ENCODE data around the gene LGALS3BP. TPM values are rescaled to one million over a fixed set of nuclear protein-coding genes. Genes with fewer than 3 reads are reported as not detected.

The LGALS3BP gene
- polyA plus RNA-seq, 1 donor (not counting 4 experiments of a cell fraction or from before 2014, with no cell fraction given): 53.0 TPM

- Histone ChIP-seq H3K9ac (ENCODE audit: control insufficient read depth, extremely low read depth, insufficient read depth, low read length) (peak overlapping the region; percentile 65), H3K27me3 (ENCODE audit: control insufficient read depth, extremely low read depth, insufficient read depth, low read length) (peaks cover 3% of the 10 kb centered on the region), H2AFZ (ENCODE audit: control insufficient read depth, low read length) (peak overlapping the region; percentile 61), H3K4me2 (ENCODE audit: control insufficient read depth, extremely low read depth, insufficient read depth, low read depth, low read length) (peak overlapping the region; percentile 83), H3K9me3 (ENCODE audit: control insufficient read depth, low read depth, low read length) (no peaks in the 10 kb centered on the region), H3K79me2 (ENCODE audit: control insufficient read depth, insufficient read depth, low read length) (no peaks in the 10 kb centered on the region), H3K27ac (ENCODE audit: control insufficient read depth, insufficient read depth, low read length) (peak overlapping the region; percentile 87), H3K9me1 (ENCODE audit: control insufficient read depth, extremely low read depth, insufficient read depth, low read length) (no peaks in the 10 kb centered on the region), H4K20me1 (ENCODE audit: control insufficient read depth, extremely low read depth, insufficient read depth, low read length) (no peaks in the 10 kb centered on the region), H3K4me3 (ENCODE audit: control insufficient read depth in 2 of 3, extremely low read depth in 1 of 3, insufficient read depth in 2 of 3, low read depth in 1 of 3, low read length in 3 of 3) (peak overlapping the region; percentile 9 to 44 (median 36)), H3K4me1 (ENCODE audit: control insufficient read depth, extremely low read depth, insufficient read depth, low read length) (peaks cover 43% of the 10 kb centered on the region), H3K36me3 (ENCODE audit: control insufficient read depth in 2 of 2, extremely low read depth in 1 of 2, insufficient read depth in 2 of 2, low read length in 2 of 2) (no peaks in the 10 kb centered on the region)
- dilution Hi-C loops (cut with MboI; ENCODE audit: extremely low pct_ligation_motif_present, low sequenced_read_pairs): loop anchor here (25.0 kb wide), 1 partner anchor 361 kb away; no protein-coding TSS in a partner anchor
- no peak for TF ChIP-seq EZH2 (IDR thresholded peaks at IDR 0.05; ENCODE audit: low read length)
- TF ChIP-seq, protein P1, sequence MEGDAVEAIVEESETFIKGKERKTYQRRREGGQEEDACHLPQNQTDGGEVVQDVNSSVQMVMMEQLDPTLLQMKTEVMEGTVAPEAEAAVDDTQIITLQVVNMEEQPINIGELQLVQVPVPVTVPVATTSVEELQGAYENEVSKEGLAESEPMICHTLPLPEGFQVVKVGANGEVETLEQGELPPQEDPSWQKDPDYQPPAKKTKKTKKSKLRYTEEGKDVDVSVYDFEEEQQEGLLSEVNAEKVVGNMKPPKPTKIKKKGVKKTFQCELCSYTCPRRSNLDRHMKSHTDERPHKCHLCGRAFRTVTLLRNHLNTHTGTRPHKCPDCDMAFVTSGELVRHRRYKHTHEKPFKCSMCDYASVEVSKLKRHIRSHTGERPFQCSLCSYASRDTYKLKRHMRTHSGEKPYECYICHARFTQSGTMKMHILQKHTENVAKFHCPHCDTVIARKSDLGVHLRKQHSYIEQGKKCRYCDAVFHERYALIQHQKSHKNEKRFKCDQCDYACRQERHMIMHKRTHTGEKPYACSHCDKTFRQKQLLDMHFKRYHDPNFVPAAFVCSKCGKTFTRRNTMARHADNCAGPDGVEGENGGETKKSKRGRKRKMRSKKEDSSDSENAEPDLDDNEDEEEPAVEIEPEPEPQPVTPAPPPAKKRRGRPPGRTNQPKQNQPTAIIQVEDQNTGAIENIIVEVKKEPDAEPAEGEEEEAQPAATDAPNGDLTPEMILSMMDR (optimal IDR thresholded peaks at IDR 0.05 in 1 of 3, IDR thresholded peaks at IDR 0.05 in 1 of 3, conservative IDR thresholded peaks at IDR 0.05 in 1 of 3; ENCODE audit: extremely low read depth in 1 of 3, insufficient read depth in 2 of 3, low read length in 3 of 3): no peak
- FAIRE-seq: peak; percentile 82
- DNase-seq (ENCODE audit: low read depth, low spot score): no peak
Measured at GRCh38 chr17:79026376-79027273, 46.9 kb upstream of the LGALS3BP start.

GRCh38 chr17:79024901-79025737 is 45.4 kb upstream of the LGALS3BP start:
- dilution Hi-C loops (cut with MboI; ENCODE audit: extremely low pct_ligation_motif_present, low sequenced_read_pairs): loop anchor here (25.0 kb wide), 1 partner anchor 362 kb away; no protein-coding TSS in a partner anchor
- Histone ChIP-seq H4K20me1 (ENCODE audit: control insufficient read depth, extremely low read depth, insufficient read depth, low read length) (no peaks in the 10 kb centered on the region), H3K79me2 (ENCODE audit: control insufficient read depth, insufficient read depth, low read length) (no peaks in the 10 kb centered on the region), H3K4me3 (ENCODE audit: control insufficient read depth in 2 of 3, extremely low read depth in 1 of 3, insufficient read depth in 2 of 3, low read depth in 1 of 3, low read length in 3 of 3) (peak overlapping the region; percentile 44 to 71 (median 68)), H3K27me3 (ENCODE audit: control insufficient read depth, extremely low read depth, insufficient read depth, low read length) (peaks cover 3% of the 10 kb centered on the region), H3K9me1 (ENCODE audit: control insufficient read depth, extremely low read depth, insufficient read depth, low read length) (no peaks in the 10 kb centered on the region), H3K27ac (ENCODE audit: control insufficient read depth, insufficient read depth, low read length) (peak overlapping the region; percentile 22), H3K4me1 (ENCODE audit: control insufficient read depth, extremely low read depth, insufficient read depth, low read length) (peaks cover 57% of the 10 kb centered on the region), H3K36me3 (ENCODE audit: control insufficient read depth in 2 of 2, extremely low read depth in 1 of 2, insufficient read depth in 2 of 2, low read length in 2 of 2) (no peaks in the 10 kb centered on the region), H2AFZ (ENCODE audit: control insufficient read depth, low read length) (peak overlapping the region; percentile 62), H3K4me2 (ENCODE audit: control insufficient read depth, extremely low read depth, insufficient read depth, low read depth, low read length) (peak overlapping the region; percentile 92), H3K9me3 (ENCODE audit: control insufficient read depth, low read depth, low read length) (no peaks in the 10 kb centered on the region), H3K9ac (ENCODE audit: control insufficient read depth, extremely low read depth, insufficient read depth, low read length) (peak overlapping the region; percentile 73)
- no peak for TF ChIP-seq EZH2 (IDR thresholded peaks at IDR 0.05; ENCODE audit: low read length)
- TF ChIP-seq, protein P1 (optimal IDR thresholded peaks at IDR 0.05 in 1 of 3, IDR thresholded peaks at IDR 0.05 in 1 of 3, conservative IDR thresholded peaks at IDR 0.05 in 1 of 3; ENCODE audit: extremely low read depth in 1 of 3, insufficient read depth in 2 of 3, low read length in 3 of 3): no peak
- DNase-seq (ENCODE audit: low read depth, low spot score) (no peak), FAIRE-seq (no peak)
